Measurements from ENCODE around the gene HPF1.
A peak's percentile ranks its signal among the peaks of the same experiment; 100 is the strongest.
"Not testable (repeated sequence)": the region's sequence is repeated elsewhere in the genome, so short reads cannot be mapped to it uniquely, and the experiment has no call there.

The HPF1 gene

GRCh38 chr4:169766741-169767140, 9.0 kb upstream of the HPF1 start:
- TF ChIP-seq POLR2A (IDR thresholded peaks at IDR 0.05; ENCODE audit: low read depth, low read length), result no peak
- FAIRE-seq (no peak), DNase-seq (ENCODE audit: insufficient read length, low spot score) (no peak)

GRCh38 chr4:169765835-169766234, 8.1 kb upstream of the HPF1 start:
- FAIRE-seq (no peak), DNase-seq (ENCODE audit: insufficient read length, low spot score) (no peak)
- TF ChIP-seq POLR2A (IDR thresholded peaks at IDR 0.05; ENCODE audit: low read depth, low read length), result no peak

DNA sequence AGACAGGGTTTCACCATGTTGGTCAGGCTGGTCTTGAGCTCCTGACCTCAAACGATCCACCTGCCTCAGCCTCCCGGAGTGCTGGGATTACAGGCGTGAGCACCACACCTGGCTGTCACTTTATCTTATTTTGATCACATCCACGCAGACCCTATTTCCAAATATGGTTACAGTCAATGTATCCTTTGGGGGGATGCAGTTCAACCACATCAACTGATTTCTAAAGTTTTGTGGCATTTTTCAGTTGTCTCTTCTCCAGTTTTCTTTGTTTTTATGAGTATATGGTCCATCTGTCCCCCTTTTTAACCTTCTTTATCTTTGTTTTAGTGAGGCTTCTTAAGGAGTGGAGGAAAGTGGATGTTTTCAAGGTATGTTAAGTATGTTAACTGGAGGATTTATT, 4.1 kb upstream of the HPF1 start:
- TF ChIP-seq POLR2A (IDR thresholded peaks at IDR 0.05; ENCODE audit: low read depth, low read length), result no peak
- DNase-seq (ENCODE audit: insufficient read length, low spot score) (no peak), FAIRE-seq (no peak)

DNA sequence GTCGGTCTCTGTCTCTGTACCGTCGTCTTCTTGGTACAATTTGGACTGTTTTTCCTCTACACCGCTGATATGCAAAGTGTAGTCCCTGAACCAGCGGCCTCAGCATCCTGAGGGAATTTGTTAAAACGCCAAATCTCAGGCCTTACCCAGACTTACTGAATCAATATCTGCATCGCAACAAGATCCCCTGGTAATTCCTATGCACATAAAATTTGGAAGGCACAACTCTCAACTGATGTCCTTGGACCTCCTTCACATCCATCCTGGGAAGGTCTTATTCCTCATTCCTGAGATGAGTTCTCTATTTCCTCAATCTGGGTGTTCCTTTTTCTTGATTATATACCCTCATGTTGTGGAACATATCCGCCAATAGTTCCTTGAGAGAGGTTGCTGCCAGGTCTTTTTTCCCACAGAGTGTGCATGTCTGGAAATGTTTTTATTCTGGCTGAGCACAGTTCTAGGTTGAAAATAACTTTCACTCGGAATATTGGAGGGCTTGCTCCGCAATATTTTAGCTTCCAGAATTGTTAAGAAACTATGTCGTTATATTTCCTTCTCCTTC, 738 bp upstream of the HPF1 start:
- FAIRE-seq (no peak), DNase-seq (ENCODE audit: insufficient read length, low spot score) (no peak)
- TF ChIP-seq POLR2A (IDR thresholded peaks at IDR 0.05; ENCODE audit: low read depth, low read length), result no peak

- FAIRE-seq (no peak), DNase-seq (ENCODE audit: insufficient read length, low spot score) (no peak)
- no peak for TF ChIP-seq POLR2A (IDR thresholded peaks at IDR 0.05; ENCODE audit: low read depth, low read length)
These were observed 671 bp downstream of the HPF1 start for GRCh38 chr4:169756971-169757574.

- DNase-seq (ENCODE audit: insufficient read length, low spot score) (no peak), FAIRE-seq (peak; percentile 23)
- no peak for TF ChIP-seq POLR2A (IDR thresholded peaks at IDR 0.05; ENCODE audit: low read depth, low read length)
These were observed 12.5 kb downstream of the HPF1 start for GRCh38 chr4:169745291-169745690.

- no peak for TF ChIP-seq POLR2A (IDR thresholded peaks at IDR 0.05; ENCODE audit: low read depth, low read length)
- FAIRE-seq (no peak), DNase-seq (ENCODE audit: insufficient read length, low spot score) (no peak)
These were observed 13.1 kb downstream of the HPF1 start for GRCh38 chr4:169744601-169745000.

- no peak for DNase-seq (ENCODE audit: insufficient read length, low spot score)
- no peak for FAIRE-seq
These were observed 16.2 kb downstream of the HPF1 start for GRCh38 chr4:169741569-169741968.

DNA sequence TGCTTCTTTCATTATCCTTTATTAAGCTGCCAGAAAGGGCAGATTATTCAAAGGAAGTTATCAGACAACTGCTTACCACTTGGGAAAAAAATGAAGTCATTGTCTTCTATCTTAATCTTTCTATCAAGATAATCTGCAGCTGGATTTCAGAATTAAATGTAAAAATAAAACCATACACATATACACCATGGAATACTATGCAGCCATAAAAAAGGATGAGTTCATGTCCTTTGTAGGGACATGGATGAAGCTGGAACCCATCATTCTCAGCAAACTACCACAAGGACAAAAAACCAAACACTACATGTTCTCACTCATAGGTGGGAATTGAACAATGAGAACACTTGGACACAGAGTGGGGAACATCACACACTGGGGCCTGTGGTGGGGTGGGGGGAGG, 19.1 kb downstream of the HPF1 start:
- not testable (repeated sequence) for FAIRE-seq; DNase-seq (ENCODE audit: insufficient read length, low spot score)

More at GRCh38 chr4:169741569-169741968, 16.2 kb downstream of the HPF1 start:
- TF ChIP-seq POLR2A (IDR thresholded peaks at IDR 0.05; ENCODE audit: low read depth, low read length), result no peak

DNA sequence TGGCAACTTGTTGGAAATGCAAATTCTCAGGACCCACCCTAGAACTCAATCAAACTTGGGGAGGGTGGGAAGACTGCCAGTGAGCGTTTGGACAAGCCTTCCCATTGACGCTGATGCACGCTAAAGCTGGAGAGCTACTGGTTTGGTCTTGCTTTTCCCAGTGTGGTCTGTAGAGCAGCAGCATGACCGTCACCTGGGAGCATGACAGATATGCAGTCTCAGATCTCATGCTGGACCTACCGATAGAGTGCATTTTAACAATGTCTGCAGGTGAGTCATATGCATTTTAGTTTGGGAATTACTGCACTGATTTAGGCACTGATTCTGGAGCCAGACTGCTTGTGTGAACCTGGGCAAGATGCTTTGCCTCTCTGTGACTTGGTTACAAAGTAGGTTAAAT, 27.2 kb downstream of the HPF1 start:
- no peak for TF ChIP-seq POLR2A (IDR thresholded peaks at IDR 0.05; ENCODE audit: low read depth, low read length)
- no peak for DNase-seq (ENCODE audit: insufficient read length, low spot score)
- no peak for FAIRE-seq

- DNase-seq (ENCODE audit: insufficient read length, low spot score) (no peak), FAIRE-seq (no peak)
- TF ChIP-seq POLR2A (IDR thresholded peaks at IDR 0.05; ENCODE audit: low read depth, low read length), result no peak
These were observed 30.1 kb downstream of the HPF1 start for GRCh38 chr4:169727616-169728015.

- FAIRE-seq (peak; percentile 33), DNase-seq (ENCODE audit: insufficient read length, low spot score) (no peak)
- TF ChIP-seq POLR2A (IDR thresholded peaks at IDR 0.05; ENCODE audit: low read depth, low read length), result no peak
These were observed 33.5 kb downstream of the HPF1 start for GRCh38 chr4:169724260-169724659.

- no peak for TF ChIP-seq POLR2A (IDR thresholded peaks at IDR 0.05; ENCODE audit: low read depth, low read length)
- FAIRE-seq (no peak), DNase-seq (ENCODE audit: insufficient read length, low spot score) (no peak)
These were observed 34.4 kb downstream of the HPF1 start for GRCh38 chr4:169723207-169723965.

- FAIRE-seq, result no peak
- no peak for DNase-seq (ENCODE audit: insufficient read length, low spot score)
- TF ChIP-seq POLR2A (IDR thresholded peaks at IDR 0.05; ENCODE audit: low read depth, low read length), result no peak
These were observed 37.2 kb downstream of the HPF1 start for GRCh38 chr4:169720529-169720928.

DNA sequence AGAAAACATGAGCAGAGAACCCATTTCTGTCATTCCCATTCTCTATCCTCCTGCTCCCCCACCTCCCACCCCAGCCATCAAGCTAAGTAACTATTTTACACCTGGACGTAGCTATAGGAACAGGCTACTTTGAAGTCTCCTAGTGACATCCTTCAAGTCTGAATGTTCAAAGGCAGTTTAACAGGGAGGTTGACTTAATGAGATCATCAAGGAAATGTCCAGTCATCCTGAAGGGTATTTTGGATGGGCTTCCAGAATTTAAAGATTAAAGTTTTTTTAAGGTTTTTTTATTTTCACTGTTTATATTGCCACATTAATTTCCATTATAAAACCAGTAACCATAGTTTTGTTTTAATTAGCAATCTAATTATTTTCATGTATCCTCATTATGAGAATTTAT, 41.1 kb downstream of the HPF1 start:
- TF ChIP-seq POLR2A (IDR thresholded peaks at IDR 0.05; ENCODE audit: low read depth, low read length), result no peak
- FAIRE-seq, result no peak
- DNase-seq (ENCODE audit: insufficient read length, low spot score), result no peak
